ENCODE data around the gene F7. TPM values are rescaled to one million over a fixed set of nuclear protein-coding genes. Genes with fewer than 3 reads are reported as not detected.

F7 gene
- total and polyA plus RNA-seq, 9 of the 15 experiments (the other 6 are each of a cell fraction or from before 2014, with no cell fraction given) = not detected

DNA sequence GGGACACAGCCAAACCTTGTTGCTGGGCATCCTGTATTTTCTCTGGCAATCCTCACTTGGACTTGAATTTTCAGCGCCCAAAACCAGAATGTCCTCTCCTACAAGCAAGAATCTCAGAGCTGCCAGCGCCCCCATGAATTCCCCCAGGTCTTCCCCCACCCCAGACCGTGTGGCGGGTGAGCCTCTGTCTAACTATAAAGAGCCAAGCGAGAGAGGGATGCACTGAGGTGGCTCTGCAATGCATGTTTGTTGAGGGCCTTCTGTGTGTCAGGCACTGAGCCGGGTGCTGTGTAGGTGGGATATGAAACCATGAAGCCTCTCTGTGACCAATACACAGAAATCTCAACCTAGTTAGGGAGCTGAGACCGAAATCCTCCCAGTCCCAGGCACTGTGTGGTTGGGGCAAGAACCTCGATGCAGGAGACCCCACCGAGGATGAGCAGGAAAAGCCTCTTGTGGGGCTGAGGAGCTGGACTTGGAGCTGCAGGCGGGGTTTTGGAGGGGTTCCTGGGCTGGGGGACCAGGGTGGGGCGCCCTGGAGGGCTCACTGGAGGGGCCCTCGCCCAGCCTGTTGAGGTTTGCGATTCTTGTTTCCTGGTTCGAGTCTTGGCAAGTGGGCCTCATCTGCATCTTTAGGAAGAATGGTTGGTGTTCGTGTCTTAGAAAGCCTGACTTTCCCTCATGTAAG is 40.5 kb downstream of the F7 start:
- Histone ChIP-seq H3K9ac (ENCODE audit: insufficient read depth in 1 of 2, low read depth in 2 of 2, low read length in 2 of 2) (no peak overlapping the region), H3K4me3 (no peak overlapping the region), H3K9me1 (ENCODE audit: control insufficient read depth, insufficient read depth, low read length) (no peaks in the 10 kb centered on the region), H4K20me1 (replicated peaks; ENCODE audit: control insufficient read depth, insufficient read depth, low read length) (no peaks in the 10 kb centered on the region), H3K27me3 (ENCODE audit: control insufficient read depth in 2 of 2, insufficient read depth in 2 of 2, low read length in 2 of 2) (peaks cover 19 to 44% of the 10 kb centered on the region in 2 experiments; a peak in 4 of 5 replicates), H2AFZ (ENCODE audit: low read depth, low read length) (no peak overlapping the region), H3K79me2 (ENCODE audit: control insufficient read depth, insufficient read depth, low read length) (no peaks in the 10 kb centered on the region), H3K4me1 (replicated peaks in 1 of 2; ENCODE audit: control insufficient read depth in 2 of 2, insufficient read depth in 2 of 2, low read length in 2 of 2) (peaks cover 0 to 19% of the 10 kb centered on the region in 2 experiments; a peak in 2 of 5 replicates), H3K4me2 (ENCODE audit: insufficient read depth, low read length) (no peak overlapping the region), H3K27ac (ENCODE audit: extremely low read depth, low read depth, low read length) (no peak overlapping the region), H3K36me3 (ENCODE audit: control insufficient read depth, insufficient read depth, low read length) (no peaks in the 10 kb centered on the region), H3K9me3 (replicated peaks; ENCODE audit: control insufficient read depth, insufficient read depth, low read depth, low read length) (no peaks in the 10 kb centered on the region)
- intact Hi-C loops (cut with micrococcal nuclease) = no loop called here
- FAIRE-seq (no peak), DNase-seq (ENCODE audit: extremely low read depth in 1 of 4, low spot score in 3 of 4) (no peak), ATAC-seq (no peak)
- POLR2A ChIA-PET = no interaction called here
- no TSS peak for BruUV-seq (replicated peaks)
- CTCF ChIA-PET (ENCODE audit: low intra/inter-chr PET ratio) = no interaction called here
- in situ Hi-C loops (cut with MboI) = no loop called here
- WGBS (ENCODE audit: insufficient coverage, low coverage, missing lambda C conversion rate) = 4% methylated on average over 12 of the region's 15 CpGs
- TF ChIP-seq CREBBP (IDR thresholded peaks at IDR 0.05; ENCODE audit: low read depth, low read length) (no peak), ZZZ3 (IDR thresholded peaks at IDR 0.05) (no peak), NUFIP1 (IDR thresholded peaks at IDR 0.05; ENCODE audit: partially characterized antibody) (no peak), PURB (CRISPR knock-in tag; IDR thresholded peaks at IDR 0.05; ENCODE audit: low read depth) (no peak), HNRNPK (IDR thresholded peaks at IDR 0.05; ENCODE audit: low read depth, low read length, poor library complexity, severe bottlenecking) (no peak), PRPF4 (IDR thresholded peaks at IDR 0.05; ENCODE audit: insufficient read depth, low read depth, low read length, poor library complexity, severe bottlenecking) (no peak), TEAD2 (tag; IDR thresholded peaks at IDR 0.05) (no peak), JUNB (CRISPR knock-in tag; conservative IDR thresholded peaks at IDR 0.05) (no peak), ZNF282 (CRISPR knock-in tag; IDR thresholded peaks at IDR 0.05) (no peak), RAD21 (CRISPR knock-in tag; conservative IDR thresholded peaks at IDR 0.05 in 1 of 2, IDR thresholded peaks at IDR 0.05 in 1 of 2) (no peak), ZNF143 (CRISPR knock-in tag; IDR thresholded peaks at IDR 0.05) (no peak), MAFF (IDR thresholded peaks at IDR 0.05; ENCODE audit: low read length) (no peak), FOS (IDR thresholded peaks at IDR 0.05; ENCODE audit: extremely low read depth, insufficient read length) (no peak)
